GM12892 (cell line): ENCODE results near the gene LRRC10.

Experiments used
- DNase-seq: peaks from one replicate; pipeline ENCODE4 v3.0.0; 2011; ENCODE audit not compliant: insufficient read length
- FAIRE-seq: peaks from 2 replicates; lab custom pipeline; 2011; peaks lifted over from hg19 to GRCh38; lab: Jason Lieb, UNC
- POLR2A ChIP-seq: IDR thresholded peaks from 2 replicates; pipeline ENCODE4 v1.6.1; 2011; ENCODE audit warnings: low read depth, low read length, control low read depth
- POLR2AphosphoS5 ChIP-seq: IDR thresholded peaks from 2 replicates; pipeline ENCODE4 v1.6.1; 2011; ENCODE audit warnings: low read depth, low read length, control low read depth
- TAF1 ChIP-seq: IDR thresholded peaks from 2 replicates; pipeline ENCODE4 v1.6.1; 2011; ENCODE audit warnings: low read depth, mild to moderate bottlenecking, control low read depth, low read length, borderline replicate concordance

The LRRC10 gene

GRCh38 chr12:69585189-69586062 is 25.3 kb downstream of the LRRC10 start, which contains the start of gene CCT2:
CCT2 (plus strand) TSS chr12:69585459; CDS start chr12:69585522, 63 bp downstream.
- DNase-seq (peak; percentile 78), FAIRE-seq (peak; percentile 94)
- peak; percentile 99 for TF ChIP-seq POLR2AphosphoS5
- peak; percentile 94 for TF ChIP-seq TAF1
- peak; percentile 98 for TF ChIP-seq POLR2A

- FAIRE-seq (no peak), DNase-seq (no peak)
- TF ChIP-seq POLR2A: no peak
- no peak for TF ChIP-seq POLR2AphosphoS5
- TF ChIP-seq TAF1: no peak
Observed at GRCh38 chr12:69583203-69583602, 27.5 kb downstream of the LRRC10 start.

DNA sequence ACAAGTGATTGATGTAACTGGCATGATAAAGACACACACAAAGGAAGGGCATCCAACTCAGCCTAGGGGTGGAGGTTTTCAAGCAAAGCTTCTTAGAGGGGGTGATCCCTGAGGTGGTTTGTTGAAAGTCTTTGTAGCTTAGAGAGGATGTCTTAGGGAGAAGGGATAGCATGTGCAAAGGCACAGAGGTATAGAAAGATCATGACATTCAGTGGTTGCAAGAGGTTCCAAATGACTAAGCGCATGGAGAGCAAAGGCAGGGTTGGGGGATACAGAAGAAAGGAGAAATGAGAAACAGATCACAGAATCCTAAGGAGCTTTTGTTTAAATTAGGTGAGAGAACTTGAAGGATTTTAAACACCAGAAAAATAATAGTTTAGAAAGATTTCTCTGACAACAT is 30.6 kb downstream of the LRRC10 start:
- no peak for TF ChIP-seq POLR2AphosphoS5
- TF ChIP-seq POLR2A: no peak
- no peak for TF ChIP-seq TAF1
- FAIRE-seq (no peak), DNase-seq (no peak)

- DNase-seq: no peak
- FAIRE-seq: no peak
- no peak for TF ChIP-seq TAF1
- TF ChIP-seq POLR2AphosphoS5: no peak
- TF ChIP-seq POLR2A: no peak
Observed at GRCh38 chr12:69579029-69579428, 31.7 kb downstream of the LRRC10 start.

DNA sequence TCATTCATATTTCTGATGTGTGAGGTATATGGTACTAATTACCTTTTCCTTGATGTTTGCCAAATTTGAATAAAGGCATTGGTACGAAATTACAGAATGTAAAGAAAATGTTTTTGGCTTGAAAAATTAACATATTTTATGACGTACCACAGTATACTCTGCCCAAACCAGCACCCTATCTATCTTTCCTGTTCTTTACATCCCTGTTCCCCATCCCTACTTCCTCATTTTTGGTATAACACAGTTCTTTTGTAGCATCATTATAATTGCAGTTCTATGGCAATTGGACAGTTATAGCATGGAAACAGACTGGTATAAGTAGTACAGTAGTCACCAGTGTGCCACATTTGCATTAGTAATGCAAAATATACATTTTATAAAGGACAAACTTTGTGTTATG is 32.4 kb downstream of the LRRC10 start:
- no peak for FAIRE-seq
- no peak for DNase-seq
- no peak for TF ChIP-seq TAF1
- TF ChIP-seq POLR2AphosphoS5: no peak
- no peak for TF ChIP-seq POLR2A

DNA sequence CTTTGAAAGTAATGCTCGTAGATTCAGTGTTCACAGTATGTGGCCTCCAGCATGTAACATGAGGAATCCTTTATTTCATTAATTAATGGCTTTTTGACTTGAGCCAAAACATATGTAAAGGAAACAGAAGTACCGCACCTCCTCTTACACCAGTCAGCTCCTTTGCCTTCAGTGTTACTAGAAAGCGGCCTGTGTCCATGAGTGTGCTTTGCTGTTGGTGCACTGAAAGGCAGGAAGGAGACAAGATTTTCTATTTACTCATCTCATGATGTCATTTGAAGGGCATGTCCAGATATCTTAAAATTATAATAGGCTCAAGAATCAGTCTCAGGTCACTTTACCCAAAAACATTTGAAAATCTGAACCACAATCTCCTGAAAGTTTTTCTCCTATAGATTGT is 35.4 kb downstream of the LRRC10 start:
- FAIRE-seq (no peak), DNase-seq (no peak)
- TF ChIP-seq POLR2AphosphoS5 (no peak), POLR2A (no peak), TAF1 (no peak)

DNA sequence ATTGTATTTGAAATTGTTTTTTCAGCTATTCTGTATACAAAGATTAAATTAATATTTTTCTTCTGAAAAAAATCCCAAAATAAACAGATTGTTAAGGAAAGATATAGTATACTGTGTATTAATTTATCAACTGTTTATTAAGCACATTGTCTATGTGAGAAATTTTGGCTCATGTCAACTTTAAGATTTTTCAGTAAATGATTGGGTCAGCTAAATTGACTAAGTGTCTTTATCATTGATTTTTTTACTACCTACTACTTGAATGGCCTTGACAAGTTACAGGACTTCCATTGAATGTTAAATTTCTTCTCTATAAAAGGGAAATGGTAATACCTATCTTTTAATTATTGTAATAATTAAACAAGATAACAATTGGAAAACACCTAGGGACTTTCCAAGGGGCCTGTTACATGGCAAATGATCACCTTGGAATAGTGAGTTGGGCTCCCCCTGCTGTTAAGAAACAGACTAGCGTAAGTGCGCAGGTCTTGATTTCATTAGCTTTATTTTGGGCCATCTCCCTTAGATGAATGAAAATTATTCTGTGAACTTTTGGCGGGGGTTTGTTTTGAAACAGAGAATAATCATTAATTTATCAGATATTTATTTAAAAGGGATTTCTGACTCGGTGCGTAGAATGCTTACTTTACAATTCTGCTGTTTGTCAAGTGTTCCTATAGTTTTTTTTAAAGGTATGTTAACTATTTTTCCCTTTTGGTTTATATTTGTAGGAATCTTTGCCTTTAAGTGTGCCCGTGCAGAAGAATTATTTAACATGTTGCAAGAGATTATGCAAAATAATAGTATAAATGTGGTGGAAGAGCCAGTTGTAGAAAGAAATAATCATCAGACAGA is 39.9 kb downstream of the LRRC10 start:
- DNase-seq (no peak), FAIRE-seq (peak; percentile 77)
- TF ChIP-seq POLR2AphosphoS5 (no peak), POLR2A (no peak), TAF1 (no peak)

- no peak for DNase-seq
- FAIRE-seq: no peak
- no peak for TF ChIP-seq POLR2AphosphoS5
- no peak for TF ChIP-seq POLR2A
- TF ChIP-seq TAF1: no peak
Observed at GRCh38 chr12:69570000-69570516, 40.6 kb downstream of the LRRC10 start.

GRCh38 chr12:69569236-69569635 is 41.5 kb downstream of the LRRC10 start:
- FAIRE-seq (no peak), DNase-seq (no peak)
- no peak for TF ChIP-seq POLR2AphosphoS5

GRCh38 chr12:69566603-69567002 is 44.1 kb downstream of the LRRC10 start:
- TF ChIP-seq POLR2A (no peak), POLR2AphosphoS5 (no peak), TAF1 (no peak)
- no peak for DNase-seq
- FAIRE-seq: no peak

- TF ChIP-seq POLR2AphosphoS5 (no peak), POLR2A (no peak), TAF1 (no peak)
- no peak for FAIRE-seq
- DNase-seq: no peak
Observed at GRCh38 chr12:69563166-69563762, 47.4 kb downstream of the LRRC10 start.
